Omental fat pad (tissue), 4 donors: ENCODE results near the gene ARID3A. TPM values are rescaled to one million over a fixed set of nuclear protein-coding genes. Genes with fewer than 3 reads are reported as not detected.

Experiments used
- ATAC-seq: fragments of 150-250 bp; one replicate; pipeline ENCODE4 v1.9.1; 2016; ENCODE audit warnings: mild to moderate bottlenecking, moderate library complexity; ENCODE audit not compliant: low FRiP score
- DNase-seq: peaks from one replicate; pipeline ENCODE4 v3.0.0-alpha.2; 2019; ENCODE audit warnings: low spot score
- total RNA-seq, 4 donors: library from RNA; depleted of rRNA; stranded (reverse); fragments of >200 nt; gene quantifications; one replicate each; pipeline ENCODE4 v1.1.0, GENCODE V29; 2016
- TF ChIP-seq, protein P1 (sequence below), 3 donors: fragments of 450-650 bp; IDR thresholded peaks; one replicate each; pipeline ENCODE4 v1.5.1; 2016 to 2017; ENCODE audit warnings: antibody characterized with exemption in 3 of 3, mild to moderate bottlenecking in 3 of 3, moderate library complexity in 2 of 3

The ARID3A gene
- total RNA-seq, 4 donors from 2014 or later: 3.7 to 15.1 (median 7.7) TPM

GRCh38 chr19:988081-988480 is 62.2 kb downstream of the ARID3A start:
- TF ChIP-seq, protein P1, sequence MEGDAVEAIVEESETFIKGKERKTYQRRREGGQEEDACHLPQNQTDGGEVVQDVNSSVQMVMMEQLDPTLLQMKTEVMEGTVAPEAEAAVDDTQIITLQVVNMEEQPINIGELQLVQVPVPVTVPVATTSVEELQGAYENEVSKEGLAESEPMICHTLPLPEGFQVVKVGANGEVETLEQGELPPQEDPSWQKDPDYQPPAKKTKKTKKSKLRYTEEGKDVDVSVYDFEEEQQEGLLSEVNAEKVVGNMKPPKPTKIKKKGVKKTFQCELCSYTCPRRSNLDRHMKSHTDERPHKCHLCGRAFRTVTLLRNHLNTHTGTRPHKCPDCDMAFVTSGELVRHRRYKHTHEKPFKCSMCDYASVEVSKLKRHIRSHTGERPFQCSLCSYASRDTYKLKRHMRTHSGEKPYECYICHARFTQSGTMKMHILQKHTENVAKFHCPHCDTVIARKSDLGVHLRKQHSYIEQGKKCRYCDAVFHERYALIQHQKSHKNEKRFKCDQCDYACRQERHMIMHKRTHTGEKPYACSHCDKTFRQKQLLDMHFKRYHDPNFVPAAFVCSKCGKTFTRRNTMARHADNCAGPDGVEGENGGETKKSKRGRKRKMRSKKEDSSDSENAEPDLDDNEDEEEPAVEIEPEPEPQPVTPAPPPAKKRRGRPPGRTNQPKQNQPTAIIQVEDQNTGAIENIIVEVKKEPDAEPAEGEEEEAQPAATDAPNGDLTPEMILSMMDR (IDR thresholded peaks at IDR 0.05): no peak
- DNase-seq (no peak), ATAC-seq (no peak)

GRCh38 chr19:988510-988909 is 62.7 kb downstream of the ARID3A start:
- DNase-seq (no peak), ATAC-seq (no peak)
- TF ChIP-seq, protein P1 (IDR thresholded peaks at IDR 0.05): no peak

DNA sequence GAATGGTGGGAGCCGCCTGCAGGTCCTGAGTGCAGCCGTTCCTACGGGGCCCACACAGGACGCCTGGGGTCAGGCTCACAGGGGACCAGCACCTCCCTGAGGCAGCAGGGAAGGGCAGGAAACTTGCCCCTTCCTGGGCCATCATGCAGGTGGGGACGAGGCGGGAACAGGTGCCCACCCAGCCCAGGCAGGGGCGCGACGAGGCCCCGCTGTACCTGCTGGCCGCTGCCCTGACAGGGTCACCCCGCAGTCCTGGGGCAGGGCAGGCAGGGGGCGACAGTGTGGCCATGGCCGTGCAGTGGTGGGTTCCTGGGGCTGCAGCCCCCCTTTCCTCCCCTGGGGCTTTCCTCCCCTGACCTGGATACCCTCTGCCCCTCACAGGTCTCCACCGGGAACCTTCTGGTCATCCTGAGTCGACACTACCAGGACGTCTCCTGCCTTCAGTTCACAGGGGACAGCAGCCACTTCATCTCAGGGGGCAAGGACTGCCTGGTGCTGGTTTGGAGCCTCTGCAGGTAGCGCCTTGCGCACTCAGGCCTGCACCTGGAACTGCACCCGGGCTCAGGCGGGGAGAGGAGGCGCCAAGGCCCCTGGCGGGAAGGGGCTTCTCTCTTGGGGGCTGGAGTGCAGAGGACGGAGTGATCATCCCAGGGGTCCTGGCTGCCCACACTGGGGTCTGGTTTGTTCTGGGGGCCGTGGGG is 63.7 kb downstream of the ARID3A start:
- TF ChIP-seq, protein P1 (IDR thresholded peaks at IDR 0.05): no peak
- no peak for DNase-seq
- ATAC-seq: no peak

DNA sequence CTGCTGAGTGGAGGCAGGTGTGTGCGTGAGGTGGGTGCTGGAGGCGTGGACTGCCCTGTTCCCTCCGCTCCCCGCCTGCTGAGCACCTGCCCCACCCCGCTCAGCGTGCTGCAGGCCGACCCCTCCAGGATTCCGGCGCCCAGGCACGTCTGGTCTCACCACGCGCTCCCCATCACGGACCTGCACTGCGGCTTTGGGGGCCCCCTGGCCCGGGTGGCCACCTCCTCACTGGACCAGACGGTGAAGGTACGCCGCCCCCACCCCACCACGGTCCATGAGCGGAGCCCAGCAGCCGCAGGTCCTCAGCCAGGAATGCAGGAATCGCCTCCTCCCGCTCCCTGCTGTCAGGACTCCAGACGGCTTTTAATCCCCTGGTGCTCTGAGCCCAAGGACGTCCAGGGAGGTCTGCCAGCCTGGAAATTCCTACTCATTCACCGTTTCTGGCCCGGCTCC is 64.3 kb downstream of the ARID3A start:
- ATAC-seq (no peak), DNase-seq (no peak)
- TF ChIP-seq, protein P1 (IDR thresholded peaks at IDR 0.05): no peak

DNA sequence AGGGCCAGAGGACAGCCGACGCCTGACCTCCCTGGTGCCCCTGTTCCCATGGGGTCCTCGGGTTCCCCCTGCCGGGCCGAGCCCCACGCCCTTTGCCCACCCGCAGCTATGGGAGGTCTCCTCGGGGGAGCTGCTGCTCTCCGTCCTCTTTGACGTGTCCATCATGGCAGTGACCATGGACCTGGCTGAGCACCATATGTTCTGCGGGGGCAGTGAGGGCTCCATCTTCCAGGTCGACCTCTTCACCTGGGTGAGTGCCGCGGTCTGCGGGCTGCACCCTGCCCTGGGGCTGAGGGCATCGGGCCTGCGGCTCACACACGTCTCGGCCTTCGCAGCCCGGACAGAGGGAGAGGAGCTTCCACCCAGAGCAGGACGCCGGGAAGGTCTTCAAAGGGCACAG is 64.9 kb downstream of the ARID3A start:
- TF ChIP-seq, protein P1 (IDR thresholded peaks at IDR 0.05): no peak
- no peak for DNase-seq
- no peak for ATAC-seq

- ATAC-seq: no peak
- no peak for DNase-seq
- TF ChIP-seq, protein P1 (IDR thresholded peaks at IDR 0.05): no peak
Observed at GRCh38 chr19:991174-991931, 65.5 kb downstream of the ARID3A start.
